Neural cell (in vitro differentiated cells): ENCODE data around the gene ZNF324B.

Experiments
- CTCF ChIP-seq: fragments of 450-650 bp; IDR thresholded peaks from 2 replicates; pipeline ENCODE4 v1.5.1; 2014; ENCODE audit warnings: antibody characterized with exemption, mild to moderate bottlenecking, moderate library complexity; ENCODE audit not compliant: poor library complexity, severe bottlenecking
- EP300 ChIP-seq: fragments of 450-650 bp; conservative IDR thresholded peaks from 2 replicates; pipeline ENCODE4 v1.6.1; 2014; ENCODE audit warnings: antibody characterized with exemption, mild to moderate bottlenecking, moderate library complexity; ENCODE audit not compliant: poor library complexity, severe bottlenecking
- EZH2 ChIP-seq: fragments of 200-600, 300-800 bp; shearing (Covaris generic), sonication (generic); IDR thresholded peaks from 2 replicates; pipeline ENCODE4 v1.6.1; 2014; ENCODE audit warnings: antibody characterized with exemption, low read length, borderline replicate concordance, mild to moderate bottlenecking; ENCODE audit not compliant: insufficient read depth, poor library complexity, severe bottlenecking
- MXI1 ChIP-seq: fragments of 450-650 bp; conservative IDR thresholded peaks from 2 replicates; pipeline ENCODE4 v1.6.1; 2014; ENCODE audit warnings: antibody characterized with exemption, mild to moderate bottlenecking; ENCODE audit not compliant: poor library complexity, severe bottlenecking
- POLR2AphosphoS5 ChIP-seq: IDR thresholded peaks from 2 replicates; pipeline ENCODE4 v1.6.1; 2012
- SMC3 ChIP-seq: fragments of 450-650 bp; conservative IDR thresholded peaks from 2 replicates; pipeline ENCODE4 v1.6.1; 2014; ENCODE audit warnings: antibody characterized with exemption, mild to moderate bottlenecking, moderate library complexity; ENCODE audit not compliant: poor library complexity
- TAF1 ChIP-seq: IDR thresholded peaks from 2 replicates; pipeline ENCODE4 v1.6.1; 2012; ENCODE audit warnings: low read depth
- TF ChIP-seq, protein P1 (sequence below): IDR thresholded peaks from 2 replicates; pipeline ENCODE4 v1.6.1; 2012; ENCODE audit warnings: borderline replicate concordance

GRCh38 chr19:58491393-58491792 is 40.0 kb downstream of the ZNF324B start:
- TF ChIP-seq MXI1 (no peak), SMC3 (no peak), POLR2AphosphoS5 (no peak), CTCF (no peak), EP300 (no peak), TAF1 (no peak), EZH2 (no peak)
- TF ChIP-seq, protein P1, sequence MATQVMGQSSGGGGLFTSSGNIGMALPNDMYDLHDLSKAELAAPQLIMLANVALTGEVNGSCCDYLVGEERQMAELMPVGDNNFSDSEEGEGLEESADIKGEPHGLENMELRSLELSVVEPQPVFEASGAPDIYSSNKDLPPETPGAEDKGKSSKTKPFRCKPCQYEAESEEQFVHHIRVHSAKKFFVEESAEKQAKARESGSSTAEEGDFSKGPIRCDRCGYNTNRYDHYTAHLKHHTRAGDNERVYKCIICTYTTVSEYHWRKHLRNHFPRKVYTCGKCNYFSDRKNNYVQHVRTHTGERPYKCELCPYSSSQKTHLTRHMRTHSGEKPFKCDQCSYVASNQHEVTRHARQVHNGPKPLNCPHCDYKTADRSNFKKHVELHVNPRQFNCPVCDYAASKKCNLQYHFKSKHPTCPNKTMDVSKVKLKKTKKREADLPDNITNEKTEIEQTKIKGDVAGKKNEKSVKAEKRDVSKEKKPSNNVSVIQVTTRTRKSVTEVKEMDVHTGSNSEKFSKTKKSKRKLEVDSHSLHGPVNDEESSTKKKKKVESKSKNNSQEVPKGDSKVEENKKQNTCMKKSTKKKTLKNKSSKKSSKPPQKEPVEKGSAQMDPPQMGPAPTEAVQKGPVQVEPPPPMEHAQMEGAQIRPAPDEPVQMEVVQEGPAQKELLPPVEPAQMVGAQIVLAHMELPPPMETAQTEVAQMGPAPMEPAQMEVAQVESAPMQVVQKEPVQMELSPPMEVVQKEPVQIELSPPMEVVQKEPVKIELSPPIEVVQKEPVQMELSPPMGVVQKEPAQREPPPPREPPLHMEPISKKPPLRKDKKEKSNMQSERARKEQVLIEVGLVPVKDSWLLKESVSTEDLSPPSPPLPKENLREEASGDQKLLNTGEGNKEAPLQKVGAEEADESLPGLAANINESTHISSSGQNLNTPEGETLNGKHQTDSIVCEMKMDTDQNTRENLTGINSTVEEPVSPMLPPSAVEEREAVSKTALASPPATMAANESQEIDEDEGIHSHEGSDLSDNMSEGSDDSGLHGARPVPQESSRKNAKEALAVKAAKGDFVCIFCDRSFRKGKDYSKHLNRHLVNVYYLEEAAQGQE, result no peak
